T-helper 9 cell (primary cell): ENCODE results near the gene PHIP.
"Not testable (repeated sequence)": the region's sequence is repeated elsewhere in the genome, so short reads cannot be mapped to it uniquely, and the experiment has no call there.

Source experiments
- DNase-seq: peaks from one replicate; pipeline ENCODE4 v3.0.0-alpha.2; 2020

Gene PHIP

DNA sequence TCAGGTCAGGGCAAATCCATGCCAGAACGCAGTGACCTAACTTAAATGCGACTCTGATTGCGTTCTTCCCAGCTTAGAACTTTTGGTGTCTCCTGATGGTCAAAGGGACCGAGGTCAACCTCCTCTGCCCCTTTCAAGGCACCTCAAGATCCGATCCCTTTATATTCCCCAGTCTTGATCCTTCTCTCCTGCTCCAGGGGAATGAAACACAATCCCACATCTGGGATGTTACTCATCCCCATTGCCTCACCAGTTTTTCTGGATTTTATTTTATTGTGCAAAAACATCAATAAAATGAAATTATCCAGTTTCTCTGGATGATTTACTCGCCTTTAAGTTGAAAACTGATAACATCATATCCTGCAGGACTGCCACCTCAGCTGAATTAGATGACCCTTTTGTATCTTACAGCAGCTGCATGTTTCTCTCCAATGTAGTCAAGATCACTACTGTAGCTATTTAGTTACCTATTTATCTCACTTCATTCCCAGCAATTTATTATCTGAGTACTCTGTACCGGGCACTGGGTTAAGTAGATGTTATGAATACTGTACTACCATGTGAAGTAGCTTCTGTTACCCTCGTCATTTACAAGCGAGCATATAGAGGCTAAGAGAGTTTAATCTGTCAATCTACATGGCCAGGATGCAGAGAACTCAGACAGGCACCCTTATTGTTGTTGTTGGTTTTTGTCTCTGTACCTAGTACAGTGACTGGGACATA lies 166.7 kb downstream of the PHIP start:
- DNase-seq: no peak

DNA sequence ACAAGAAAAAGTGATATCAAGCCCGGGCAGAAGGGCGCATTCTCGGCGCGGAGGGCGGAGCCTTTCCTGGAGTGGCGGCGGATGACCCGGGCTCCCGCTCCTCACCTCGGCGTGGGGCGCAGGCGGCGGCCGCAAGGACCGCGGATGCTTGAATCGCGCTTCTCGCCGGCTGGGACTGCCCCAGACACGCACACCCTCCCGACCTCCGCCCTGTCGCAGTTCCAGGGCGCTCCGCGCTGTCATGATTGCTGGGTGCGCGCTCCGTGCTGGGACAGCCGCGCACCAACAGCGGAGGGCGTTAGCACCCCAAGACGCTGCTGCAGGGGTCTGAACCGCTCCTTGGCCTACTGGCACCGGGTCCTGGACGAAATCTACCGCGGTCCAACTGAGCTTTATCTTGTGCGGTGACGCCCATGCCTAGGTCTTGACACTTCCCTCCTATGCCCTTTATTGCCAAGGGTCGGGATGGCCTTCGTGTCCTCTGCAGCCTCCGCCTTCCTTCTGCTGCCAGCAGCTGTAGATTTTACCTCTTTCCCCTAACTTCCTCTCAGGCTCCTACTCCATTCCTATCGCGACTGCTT lies 167.4 kb downstream of the PHIP start:
- DNase-seq: no peak

DNA sequence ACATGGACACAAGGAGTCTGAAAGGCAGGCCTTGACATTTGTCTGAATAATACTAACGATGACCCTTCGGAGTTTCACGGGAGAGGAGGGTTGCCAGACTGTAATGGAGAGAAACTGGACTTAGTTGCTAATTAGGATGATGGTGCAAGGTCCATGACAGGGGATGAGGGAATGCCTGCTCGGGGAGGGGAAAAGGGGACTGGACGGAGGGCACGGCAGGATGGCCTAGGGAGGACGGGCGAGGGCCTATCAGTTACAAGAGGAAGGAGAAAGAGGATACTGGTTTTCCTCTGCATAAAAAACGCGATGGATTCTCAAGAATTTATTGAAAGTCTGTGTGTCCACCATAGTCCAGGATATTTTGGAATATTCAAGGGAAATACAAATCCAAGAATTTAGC lies 168.0 kb downstream of the PHIP start:
- no peak for DNase-seq

DNA sequence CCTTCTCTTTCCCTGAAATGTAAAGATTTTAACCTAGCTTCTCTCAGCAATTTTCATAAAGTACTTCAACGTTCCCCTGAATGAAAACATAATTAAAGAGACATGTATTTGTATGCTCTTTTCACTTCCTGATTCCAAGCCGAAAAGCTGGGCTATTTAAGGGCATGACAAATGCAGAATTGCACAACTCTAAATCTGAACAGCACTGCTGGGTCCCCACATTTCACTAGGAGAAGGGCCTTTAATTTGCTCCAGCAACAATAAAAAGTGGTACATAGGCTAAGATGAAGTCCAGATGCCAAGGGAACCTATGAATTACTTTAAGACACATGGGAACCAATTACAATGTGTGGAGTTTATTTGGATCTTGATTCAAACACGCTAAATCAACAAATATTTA lies 168.7 kb downstream of the PHIP start:
- no peak for DNase-seq

DNA sequence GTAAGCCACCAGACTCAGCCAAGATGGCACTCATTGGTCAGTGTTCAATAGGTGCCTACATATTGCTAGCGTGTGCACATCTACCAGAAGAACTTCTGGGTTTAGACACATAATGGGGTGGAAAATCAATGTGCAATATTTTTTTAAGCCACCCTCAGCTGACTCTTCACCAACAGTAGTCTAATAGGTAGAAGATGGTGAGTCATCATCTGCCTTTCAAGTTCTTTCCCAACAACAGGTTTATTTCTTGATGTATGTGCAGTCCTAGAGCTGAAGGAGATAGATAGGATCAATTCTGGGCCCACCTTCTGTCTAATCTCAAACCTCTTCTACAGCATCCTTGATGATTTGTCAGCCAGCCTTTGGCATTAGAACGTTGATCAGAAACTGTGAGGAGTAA lies 169.4 kb downstream of the PHIP start:
- DNase-seq: no peak

DNA sequence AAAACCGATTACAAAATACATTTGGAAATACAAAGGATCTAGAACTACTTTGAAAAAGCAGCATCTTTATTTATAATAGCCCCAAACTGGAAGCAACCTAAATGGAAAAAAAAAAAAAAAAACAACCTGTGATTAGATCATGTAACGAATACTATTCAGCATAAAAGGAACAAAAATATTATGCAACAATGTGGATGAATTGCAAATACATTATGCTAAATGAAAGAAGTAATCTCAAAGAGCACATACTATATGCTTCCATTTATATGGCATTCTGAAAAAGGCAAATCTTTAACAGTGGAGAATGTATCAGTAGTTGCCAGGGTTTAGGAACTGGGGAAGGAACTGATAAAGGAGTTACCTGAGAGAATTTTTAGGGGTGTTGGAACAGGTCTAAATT lies 181.8 kb downstream of the PHIP start:
- no peak for DNase-seq

DNA sequence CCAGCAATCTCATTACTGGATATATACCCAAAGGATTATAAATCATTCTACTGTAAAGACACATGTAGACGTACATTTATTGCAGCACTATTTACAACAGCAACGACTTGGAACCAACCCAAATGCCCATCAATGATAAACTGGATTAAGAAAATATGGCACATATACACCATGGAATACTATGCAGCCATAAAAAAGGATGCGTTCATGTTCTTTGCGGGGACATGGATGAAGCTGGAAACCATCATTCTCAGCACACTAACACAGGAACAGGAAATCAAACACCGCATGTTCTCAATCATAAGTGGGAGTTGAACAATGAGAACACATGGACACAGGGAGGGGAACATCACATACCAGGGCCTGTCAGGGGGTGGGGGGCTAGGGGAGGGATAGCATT lies 188.2 kb downstream of the PHIP start:
- DNase-seq: not testable (repeated sequence)
